IMR-90 (cell line): ENCODE measurements around the gene AKAP5. TPM values are rescaled to one million over a fixed set of nuclear protein-coding genes. Genes with fewer than 3 reads are reported as not detected.

ENCODE experiments used
- ATAC-seq: fragments of 200-7000 bp; cut with Tn5 transposase; 2 replicates; pipeline ENCODE4 v1.9.1; 2020; ENCODE audit warnings: low read depth, mild to moderate bottlenecking, moderate library complexity
- BruUV-seq: library from RNA; stranded (reverse); fragments of 400-500 nt; replicated peaks from 2 replicates; lab custom pipeline; 2021; lab: Mats Ljungman, UMichigan
- CTCF ChIA-PET: fragments of 300-600 bp; formaldehyde crosslinking; extraction: SDS; loops from one replicate; lab custom pipeline; 2021; ENCODE audit warnings: antibody characterized with exemption; lab: Yijun Ruan, JAX
- POLR2A ChIA-PET: fragments of 300-600 bp; sonication (Branson Sonifier 250); formaldehyde crosslinking; loops from one replicate; lab custom pipeline; 2022; ENCODE audit warnings: antibody characterized with exemption; ENCODE audit not compliant: unreplicated experiment; lab: Charles Lee
- DNase-seq: peaks from one replicate; pipeline ENCODE4 v3.0.0; 2013
- H2AFZ ChIP-seq: replicated peaks from 2 replicates; pipeline ENCODE3; 2013; ENCODE audit warnings: low read length, mild to moderate bottlenecking; ENCODE audit not compliant: poor library complexity
- H2AK5ac ChIP-seq: 2 replicates; pipeline ENCODE4 v1.6.1; 2013; ENCODE audit warnings: low read depth, low read length, inconsistent platforms
- H2AK9ac ChIP-seq: replicated peaks from 2 replicates; pipeline ENCODE3; 2013; ENCODE audit warnings: mild to moderate bottlenecking, low read depth, low read length, moderate library complexity; ENCODE audit not compliant: poor library complexity
- H2BK120ac ChIP-seq: 2 replicates; pipeline ENCODE4 v1.6.1; 2013; ENCODE audit warnings: low read depth, low read length, inconsistent platforms
- H2BK15ac ChIP-seq: 3 replicates; pipeline ENCODE4 v1.6.1; 2013; ENCODE audit warnings: low read depth, low read length, inconsistent platforms
- H2BK20ac ChIP-seq: 2 replicates; pipeline ENCODE4 v1.6.1; 2013; ENCODE audit warnings: low read depth, mild to moderate bottlenecking, inconsistent platforms, low read length, moderate library complexity
- H2BK5ac ChIP-seq: 2 replicates; pipeline ENCODE4 v1.6.1; 2013; ENCODE audit warnings: mild to moderate bottlenecking, low read depth, low read length, inconsistent platforms; ENCODE audit not compliant: poor library complexity, severe bottlenecking
- H3K14ac ChIP-seq: replicated peaks from 2 replicates; pipeline ENCODE4 v1.6.1; 2013; ENCODE audit warnings: low read depth, low read length, inconsistent platforms
- H3K18ac ChIP-seq: 2 replicates; pipeline ENCODE4 v1.6.1; 2013; ENCODE audit warnings: low read depth, low read length, control low read depth
- H3K23ac ChIP-seq: 2 replicates; pipeline ENCODE4 v1.6.1; 2013; ENCODE audit warnings: low read depth, low read length, inconsistent platforms
- H3K27ac ChIP-seq: 2 replicates; pipeline ENCODE4 v1.5.1; 2013; ENCODE audit warnings: mild to moderate bottlenecking, control low read depth, low read length; ENCODE audit not compliant: insufficient read depth
- H3K27me3 ChIP-seq: 2 replicates; pipeline ENCODE4 v1.6.1; 2013; ENCODE audit warnings: low read length; ENCODE audit not compliant: control insufficient read depth, insufficient read depth
- H3K36me3 ChIP-seq: 2 replicates; pipeline ENCODE4 v1.6.1; 2013; ENCODE audit warnings: low read length, mixed read lengths; ENCODE audit not compliant: control insufficient read depth, insufficient read depth
- H3K4ac ChIP-seq: 2 replicates; pipeline ENCODE4 v1.6.1; 2013; ENCODE audit warnings: low read depth, low read length, inconsistent platforms
- H3K4me1 ChIP-seq: 2 replicates; pipeline ENCODE4 v1.6.1; 2013; ENCODE audit warnings: low read length, mixed read lengths; ENCODE audit not compliant: control insufficient read depth, insufficient read depth
- H3K4me2 ChIP-seq: 2 replicates; pipeline ENCODE4 v1.6.1; 2013; ENCODE audit warnings: low read depth, mild to moderate bottlenecking, control low read depth, low read length, moderate library complexity
- H3K4me3 ChIP-seq: 2 replicates; pipeline ENCODE4 v1.5.1; 2013; ENCODE audit warnings: low read depth, mild to moderate bottlenecking, control low read depth, low read length, moderate library complexity; ENCODE audit not compliant: insufficient read depth
- H3K56ac ChIP-seq: 2 replicates; pipeline ENCODE4 v1.6.1; 2013; ENCODE audit warnings: low read length, inconsistent platforms; ENCODE audit not compliant: insufficient read depth; ENCODE audit errors: extremely low read depth
- H3K79me1 ChIP-seq, 2 experiments: 2 replicates each; pipeline ENCODE4 v1.6.1; 2013; ENCODE audit warnings: low read length in 2 of 2, inconsistent platforms in 1 of 2, low read depth in 1 of 2
- H3K9ac ChIP-seq: 2 replicates; pipeline ENCODE4 v1.6.1; 2013; ENCODE audit warnings: low read depth, low read length, control low read depth
- H3K9me1 ChIP-seq: 2 replicates; pipeline ENCODE4 v1.6.1; 2013; ENCODE audit warnings: low read length, inconsistent platforms; ENCODE audit not compliant: insufficient read depth
- H3K9me3 ChIP-seq: 2 replicates; pipeline ENCODE4 v1.6.1; 2013; ENCODE audit warnings: low read length; ENCODE audit not compliant: control insufficient read depth, insufficient read depth
- H4K20me1 ChIP-seq: 2 replicates; pipeline ENCODE4 v1.6.1; 2013; ENCODE audit warnings: low read length, inconsistent platforms; ENCODE audit not compliant: insufficient read depth
- H4K5ac ChIP-seq: 2 replicates; pipeline ENCODE4 v1.6.1; 2013; ENCODE audit warnings: mild to moderate bottlenecking, low read depth, low read length, control low read depth
- H4K8ac ChIP-seq, 2 experiments: 2 replicates each; pipeline ENCODE4 v1.6.1; 2013; ENCODE audit warnings: low read depth in 2 of 2, low read length in 2 of 2, control low read depth in 1 of 2, inconsistent platforms in 1 of 2
- H4K91ac ChIP-seq: 2 replicates; pipeline ENCODE4 v1.6.1; 2013; ENCODE audit warnings: low read depth, low read length, inconsistent platforms; ENCODE audit not compliant: insufficient read depth
- BHLHE40 ChIP-seq: fragments of 150-350 bp; IDR thresholded peaks from 2 replicates; pipeline ENCODE4 v1.6.1; 2016; ENCODE audit warnings: mild to moderate bottlenecking, low read depth, low read length
- CTCF ChIP-seq: conservative IDR thresholded peaks from 2 replicates; pipeline ENCODE4 v1.5.1; 2012; ENCODE audit warnings: mild to moderate bottlenecking, low read depth, low read length, improper control_type of control experiment
- MAFK ChIP-seq: IDR thresholded peaks from 2 replicates; pipeline ENCODE4 v1.6.1; 2012; ENCODE audit warnings: low read depth, low read length, improper control_type of control experiment
- MAZ ChIP-seq: IDR thresholded peaks from 2 replicates; pipeline ENCODE4 v1.6.1; 2012; ENCODE audit warnings: low read depth, mild to moderate bottlenecking, low read length, improper control_type of control experiment, moderate library complexity, borderline replicate concordance
- MXI1 ChIP-seq: IDR thresholded peaks from 2 replicates; pipeline ENCODE4 v1.6.1; 2012; ENCODE audit warnings: low read depth, mild to moderate bottlenecking, low read length, moderate library complexity, borderline replicate concordance
- NFE2L2 ChIP-seq: fragments of 150-350 bp; IDR thresholded peaks from 2 replicates; pipeline ENCODE4 v1.6.1; 2016; ENCODE audit warnings: low read depth, mild to moderate bottlenecking, low read length
- SMC3 ChIP-seq: fragments of 150-350 bp; IDR thresholded peaks from 2 replicates; pipeline ENCODE4 v1.6.1; 2016; ENCODE audit warnings: low read depth, mild to moderate bottlenecking, antibody characterized with exemption, low read length, moderate library complexity
- USF2 ChIP-seq: fragments of 150-350 bp; IDR thresholded peaks from 2 replicates; pipeline ENCODE4 v1.6.1; 2017; ENCODE audit warnings: mild to moderate bottlenecking, antibody characterized with exemption, low read length, low read depth
- dilution Hi-C: fragments of 300-500 bp; cut with HindIII; formaldehyde crosslinking; loops from one replicate; pipeline ENCODE4 v1.14.3; 2018; ENCODE audit warnings: low sequenced_read_pairs; ENCODE audit not compliant: unreplicated experiment
- in situ Hi-C: fragments of 300-500 bp; cut with MboI; formaldehyde crosslinking; loops from 3 replicates; pipeline ENCODE4 v1.14.3; 2019; ENCODE audit warnings: low sequenced_read_pairs, inconsistent platforms, mixed read lengths
- intact Hi-C: fragments of 100-400 bp; cut with micrococcal nuclease; formaldehyde crosslinking; loops from 2 replicates; pipeline ENCODE4 v1.10.0; 2022
- polyA plus RNA-seq, 3 experiments: library from polyadenylated mRNA; depleted of rRNA; stranded (reverse); fragments of >200 nt; gene quantifications; 2 replicates each; pipeline ENCODE4 v1.2.3, GENCODE V29; 2012; ENCODE audit warnings: low replicate concordance in 1 of 3
- total RNA-seq: library from RNA; depleted of rRNA; stranded (reverse); fragments of >200 nt; gene quantifications from 2 replicates; pipeline ENCODE4 v1.2.3, GENCODE V29; 2012

Gene AKAP5
- total and polyA plus RNA-seq, 2 of the 4 experiments (the other 2 are of a cell fraction) = 0.21 to 0.72 TPM

GRCh38 chr14:64495252-64495651 is 30.0 kb downstream of the AKAP5 start:
- Histone ChIP-seq H3K36me3 (no peaks in the 10 kb centered on the region), H3K4me1 (no peaks in the 10 kb centered on the region; the same call in 1 of the 2 replicates), H3K27ac (no peak overlapping the region), H3K4ac (no peak overlapping the region), H2BK120ac (no peak overlapping the region), H3K56ac (no peak overlapping the region), H4K5ac (no peak overlapping the region), H4K20me1 (no peaks in the 10 kb centered on the region), H4K8ac (no peak overlapping the region), H3K23ac (no peak overlapping the region), H3K4me2 (no peak overlapping the region), H4K91ac (no peak overlapping the region), H2AFZ (no peak overlapping the region), H2AK5ac (no peak overlapping the region), H3K14ac (no peak overlapping the region), H3K79me1 (peaks cover 5 to 26% of the 10 kb centered on the region in 2 experiments), H3K9ac (no peak overlapping the region), H2BK5ac (no peak overlapping the region), H3K4me3 (no peak overlapping the region), H2BK20ac (no peak overlapping the region), H2BK15ac (no peak overlapping the region), H2AK9ac (no peak overlapping the region), H3K9me1 (no peaks in the 10 kb centered on the region; the same call in none of the 2 replicates), H3K9me3 (no peaks in the 10 kb centered on the region), H3K27me3 (no peaks in the 10 kb centered on the region), H3K18ac (no peak overlapping the region)
- ATAC-seq = peak; percentile 27; the same call in 1 of the 2 replicates
- dilution Hi-C loops = no loop called here
- intact Hi-C loops = no loop called here
- POLR2A ChIA-PET = no interaction called here
- no TSS peak for BruUV-seq
- no peak for DNase-seq
- CTCF ChIA-PET = interaction anchor here (0.6 kb wide), 1 partner anchor 16 kb away, joined by 3 read pairs; no protein-coding TSS in a partner anchor
- in situ Hi-C loops = loop anchor here (25.0 kb wide), 1 partner anchor 483 kb away; no protein-coding TSS in a partner anchor
- TF ChIP-seq MAFK (no peak), BHLHE40 (no peak), SMC3 (no peak), MAZ (no peak), CTCF (no peak), USF2 (no peak), NFE2L2 (no peak), MXI1 (no peak)
